Neural crest cell (in vitro differentiated cells): Measurements from ENCODE around the gene AGO4. TPM values are rescaled to one million over a fixed set of nuclear protein-coding genes. Genes with fewer than 3 reads are reported as not detected.
"Not testable (repeated sequence)": the region's sequence is repeated elsewhere in the genome, so short reads cannot be mapped to it uniquely, and the experiment has no call there.

Experiments
- DNase-seq: peaks from one replicate; pipeline ENCODE4 v3.0.0; 2021; ENCODE audit warnings: low read depth, mixed read lengths, low spot score
- H3K27ac Mint-ChIP-seq: one replicate; pipeline ENCODE4 v1.8.0; 2021; ENCODE audit warnings: mild to moderate bottlenecking, mixed read lengths; ENCODE audit not compliant: unreplicated experiment
- H3K27me3 Mint-ChIP-seq: 2 replicates; pipeline ENCODE4 v1.8.0; 2021; ENCODE audit warnings: low read depth, mild to moderate bottlenecking, mixed read lengths
- H3K36me3 Mint-ChIP-seq: 2 replicates; pipeline ENCODE4 v1.8.0; 2021; ENCODE audit warnings: low read depth, mild to moderate bottlenecking, mixed read lengths
- H3K4me1 Mint-ChIP-seq: 2 replicates; pipeline ENCODE4 v1.8.0; 2021; ENCODE audit warnings: mixed read lengths
- H3K4me3 Mint-ChIP-seq: one replicate; pipeline ENCODE4 v1.8.0; 2021; ENCODE audit warnings: mild to moderate bottlenecking, mixed read lengths
- H3K9me3 Mint-ChIP-seq: 2 replicates; pipeline ENCODE4 v1.8.0; 2021; ENCODE audit warnings: mixed read lengths
- CTCF ChIP-seq: fragments of 200-600 bp; sonication (generic); conservative IDR thresholded peaks from 2 replicates; pipeline ENCODE4 v1.5.0; 2021; ENCODE audit warnings: antibody characterized with exemption, mild to moderate bottlenecking
- total RNA-seq: library from RNA; stranded (reverse); gene quantifications from 2 replicates; pipeline ENCODE4 v1.2.1, GENCODE V29; 2021

AGO4 gene
- total RNA-seq, 1 donor from 2014 or later: 17.1 TPM

GRCh38 chr1:35866991-35867390 lies 59.2 kb downstream of the AGO4 start:
- Mint-ChIP-seq H3K27me3 (no peaks in the 10 kb centered on the region), H3K9me3 (no peaks in the 10 kb centered on the region), H3K4me1 (peaks cover 4% of the 10 kb centered on the region), H3K36me3 (no peaks in the 10 kb centered on the region), H3K27ac (no peak overlapping the region), H3K4me3 (no peak overlapping the region)
- TF ChIP-seq CTCF: no peak
- DNase-seq: no peak

- H3K4me1 Mint-ChIP-seq, H3K36me3 Mint-ChIP-seq, DNase-seq, H3K4me3 Mint-ChIP-seq, H3K9me3 Mint-ChIP-seq, H3K27me3 Mint-ChIP-seq: not testable (repeated sequence)
- peak overlapping the region; percentile 70 for H3K27ac Mint-ChIP-seq
Measured at GRCh38 chr1:35869245-35869950, 61.6 kb downstream of the AGO4 start.

- no peak for TF ChIP-seq CTCF
- H3K27me3 Mint-ChIP-seq: no peaks in the 10 kb centered on the region
- no peaks in the 10 kb centered on the region for H3K9me3 Mint-ChIP-seq
- H3K36me3 Mint-ChIP-seq: no peaks in the 10 kb centered on the region
- H3K4me1 Mint-ChIP-seq: peaks cover 4% of the 10 kb centered on the region
- no peak overlapping the region for H3K27ac Mint-ChIP-seq
- H3K4me3 Mint-ChIP-seq: no peak overlapping the region
- no peak for DNase-seq
Measured at GRCh38 chr1:35870651-35871309, 63.0 kb downstream of the AGO4 start.

- no peak for DNase-seq
- Mint-ChIP-seq H3K4me3 (no peak overlapping the region), H3K27me3 (no peaks in the 10 kb centered on the region), H3K9me3 (no peaks in the 10 kb centered on the region), H3K4me1 (peaks cover 4% of the 10 kb centered on the region), H3K27ac (no peak overlapping the region), H3K36me3 (no peaks in the 10 kb centered on the region)
- TF ChIP-seq CTCF: no peak
Measured at GRCh38 chr1:35873243-35873750, 65.5 kb downstream of the AGO4 start.

- not testable (repeated sequence) for H3K27me3 Mint-ChIP-seq, H3K4me1 Mint-ChIP-seq, H3K36me3 Mint-ChIP-seq, DNase-seq, H3K4me3 Mint-ChIP-seq, H3K9me3 Mint-ChIP-seq, H3K27ac Mint-ChIP-seq
Measured at GRCh38 chr1:35874115-35874514, 66.3 kb downstream of the AGO4 start.

- Mint-ChIP-seq H3K4me1 (peaks cover 5% of the 10 kb centered on the region), H3K27me3 (no peaks in the 10 kb centered on the region), H3K4me3 (no peak overlapping the region), H3K36me3 (no peaks in the 10 kb centered on the region), H3K27ac (no peak overlapping the region), H3K9me3 (no peaks in the 10 kb centered on the region)
- no peak for TF ChIP-seq CTCF
- DNase-seq: no peak
Measured at GRCh38 chr1:35876988-35877387, 69.2 kb downstream of the AGO4 start.
